Measurements from ENCODE around the gene HES6. TPM values are rescaled to one million over a fixed set of nuclear protein-coding genes. Genes with fewer than 3 reads are reported as not detected.

The HES6 gene
- total and polyA plus RNA-seq, 2 of the 8 experiments (the other 6 are each of a cell fraction or from before 2014, with no cell fraction given): 32.6 to 36.3 TPM

- TF ChIP-seq CTBP2 (IDR thresholded peaks at IDR 0.05; ENCODE audit: borderline replicate concordance, insufficient read depth, insufficient read length, low read length) (no peak), NRF1 (IDR thresholded peaks at IDR 0.05; ENCODE audit: low read depth, low read length) (no peak), RFX5 (IDR thresholded peaks at IDR 0.05; ENCODE audit: borderline replicate concordance, low read depth, low read length) (no peak), HDAC6 (IDR thresholded peaks at IDR 0.05; ENCODE audit: low read depth, low read length) (no peak)
- TF ChIP-seq, protein P1, sequence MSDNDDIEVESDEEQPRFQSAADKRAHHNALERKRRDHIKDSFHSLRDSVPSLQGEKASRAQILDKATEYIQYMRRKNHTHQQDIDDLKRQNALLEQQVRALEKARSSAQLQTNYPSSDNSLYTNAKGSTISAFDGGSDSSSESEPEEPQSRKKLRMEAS (IDR thresholded peaks at IDR 0.05): no peak
These were observed 12.9 kb downstream of the HES6 start (continued) for GRCh38 chr2:238226698-238227586.
